GM12801 (cell line): ENCODE results near the gene ZCCHC24.

Experiments used
- CTCF ChIP-seq: IDR thresholded peaks from one replicate; pipeline ENCODE4 v1.5.1; 2011; ENCODE audit warnings: control low read depth; ENCODE audit not compliant: insufficient read length; ENCODE audit errors: extremely low read depth

ZCCHC24 gene

GRCh38 chr10:79433324-79434222 is 11.9 kb downstream of the ZCCHC24 start:
- no peak for TF ChIP-seq CTCF

GRCh38 chr10:79431891-79432831 is 13.3 kb downstream of the ZCCHC24 start:
- no peak for TF ChIP-seq CTCF

GRCh38 chr10:79431428-79431827 is 14.0 kb downstream of the ZCCHC24 start:
- TF ChIP-seq CTCF: no peak

GRCh38 chr10:79430936-79431335 is 14.5 kb downstream of the ZCCHC24 start:
- no peak for TF ChIP-seq CTCF

GRCh38 chr10:79430325-79430905 is 15.0 kb downstream of the ZCCHC24 start:
- TF ChIP-seq CTCF: no peak

GRCh38 chr10:79429751-79430150 is 15.7 kb downstream of the ZCCHC24 start:
- TF ChIP-seq CTCF: no peak

GRCh38 chr10:79427965-79428364 is 17.5 kb downstream of the ZCCHC24 start:
- no peak for TF ChIP-seq CTCF
